ENCODE data around the gene CBLC. TPM values are rescaled to one million over a fixed set of nuclear protein-coding genes. Genes with fewer than 3 reads are reported as not detected.

Gene CBLC
- total and polyA plus RNA-seq, 2 experiments from 2014 or later = 26.2 to 39.7 TPM

DNA sequence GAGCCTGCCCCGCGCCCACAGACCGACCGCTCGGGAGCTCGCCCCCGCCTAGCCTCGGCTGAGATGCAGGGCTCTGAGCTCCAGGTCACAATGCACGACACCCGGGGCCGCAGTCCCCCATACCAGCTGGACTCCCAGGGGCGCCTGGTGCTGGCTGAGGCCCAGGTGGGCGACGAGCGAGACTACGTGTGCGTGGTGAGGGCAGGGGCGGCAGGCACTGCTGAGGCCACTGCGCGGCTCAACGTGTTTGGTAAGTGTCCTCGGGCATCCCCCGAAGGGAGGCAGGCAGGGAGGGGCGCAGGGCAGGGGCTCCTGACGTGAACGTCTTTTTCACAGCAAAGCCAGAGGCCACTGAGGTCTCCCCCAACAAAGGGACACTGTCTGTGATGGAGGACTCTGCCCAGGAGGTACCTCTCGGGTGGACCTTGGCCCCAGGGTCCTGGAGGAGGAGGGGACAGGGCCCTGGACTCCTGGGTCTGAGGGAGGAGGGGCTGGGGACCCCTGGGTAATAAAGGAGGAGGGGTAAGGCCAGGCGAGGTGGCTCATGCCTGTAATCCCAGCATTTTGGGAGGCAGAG lies 34.5 kb downstream of the CBLC start:
- H3K4me2 ChIP-seq = no peak overlapping the region
- TF ChIP-seq EZH2 (IDR thresholded peaks at IDR 0.05; ENCODE audit: borderline replicate concordance) (no peak), EZH2phosphoT487 (IDR thresholded peaks at IDR 0.05; ENCODE audit: low read depth, severe bottlenecking, unreplicated experiment) (no peak)
- TF ChIP-seq, protein P1, sequence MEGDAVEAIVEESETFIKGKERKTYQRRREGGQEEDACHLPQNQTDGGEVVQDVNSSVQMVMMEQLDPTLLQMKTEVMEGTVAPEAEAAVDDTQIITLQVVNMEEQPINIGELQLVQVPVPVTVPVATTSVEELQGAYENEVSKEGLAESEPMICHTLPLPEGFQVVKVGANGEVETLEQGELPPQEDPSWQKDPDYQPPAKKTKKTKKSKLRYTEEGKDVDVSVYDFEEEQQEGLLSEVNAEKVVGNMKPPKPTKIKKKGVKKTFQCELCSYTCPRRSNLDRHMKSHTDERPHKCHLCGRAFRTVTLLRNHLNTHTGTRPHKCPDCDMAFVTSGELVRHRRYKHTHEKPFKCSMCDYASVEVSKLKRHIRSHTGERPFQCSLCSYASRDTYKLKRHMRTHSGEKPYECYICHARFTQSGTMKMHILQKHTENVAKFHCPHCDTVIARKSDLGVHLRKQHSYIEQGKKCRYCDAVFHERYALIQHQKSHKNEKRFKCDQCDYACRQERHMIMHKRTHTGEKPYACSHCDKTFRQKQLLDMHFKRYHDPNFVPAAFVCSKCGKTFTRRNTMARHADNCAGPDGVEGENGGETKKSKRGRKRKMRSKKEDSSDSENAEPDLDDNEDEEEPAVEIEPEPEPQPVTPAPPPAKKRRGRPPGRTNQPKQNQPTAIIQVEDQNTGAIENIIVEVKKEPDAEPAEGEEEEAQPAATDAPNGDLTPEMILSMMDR (IDR thresholded peaks at IDR 0.05; ENCODE audit: poor library complexity) = no peak

DNA sequence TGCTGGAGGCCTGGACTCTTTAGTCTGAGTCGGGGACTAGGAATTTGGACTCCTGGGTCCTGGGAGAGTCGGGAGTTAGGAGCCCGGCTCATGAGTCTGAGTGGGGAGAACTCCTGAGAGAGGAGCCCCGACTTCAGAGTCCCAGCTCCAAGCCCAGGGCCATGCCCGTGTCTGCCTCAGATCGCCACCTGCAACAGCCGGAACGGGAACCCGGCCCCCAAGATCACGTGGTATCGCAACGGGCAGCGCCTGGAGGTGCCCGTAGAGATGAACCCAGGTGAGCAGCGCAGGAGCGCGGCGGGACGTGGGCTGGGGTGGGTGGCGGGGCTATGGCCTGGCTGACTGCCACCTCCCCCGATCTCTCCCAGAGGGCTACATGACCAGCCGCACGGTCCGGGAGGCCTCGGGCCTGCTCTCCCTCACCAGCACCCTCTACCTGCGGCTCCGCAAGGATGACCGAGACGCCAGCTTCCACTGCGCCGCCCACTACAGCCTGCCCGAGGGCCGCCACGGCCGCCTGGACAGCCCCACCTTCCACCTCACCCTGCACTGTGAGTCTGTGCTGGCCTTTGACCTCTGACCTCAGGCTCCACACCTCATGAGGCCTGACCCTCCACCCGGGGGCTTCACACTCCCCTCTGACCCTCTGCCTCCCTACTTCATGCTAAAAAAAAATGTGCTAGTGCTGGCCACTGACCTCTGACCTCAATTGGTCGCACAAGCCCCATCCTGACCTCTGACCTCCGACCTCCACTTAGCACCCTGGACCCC lies 35.6 kb downstream of the CBLC start:
- Histone ChIP-seq H3K79me2 (peaks cover 4% of the 10 kb centered on the region), H3K4me2 (no peak overlapping the region), H2AFZ (no peak overlapping the region), H4K20me1 (ENCODE audit: insufficient read depth, poor library complexity, severe bottlenecking) (no peaks in the 10 kb centered on the region), H3K27me3 (no peaks in the 10 kb centered on the region), H3K4me1 (ENCODE audit: insufficient read depth) (peaks cover 28% of the 10 kb centered on the region), H3K4me3 (no peak overlapping the region), H3K36me3 (replicated peaks; ENCODE audit: insufficient read depth, low read depth) (no peaks in the 10 kb centered on the region), H3K9me3 (ENCODE audit: low read depth) (no peaks in the 10 kb centered on the region), H3K27ac (no peak overlapping the region), H3K9me2 (replicated peaks; ENCODE audit: insufficient read depth) (no peaks in the 10 kb centered on the region)
- TF ChIP-seq EZH2phosphoT487 (IDR thresholded peaks at IDR 0.05; ENCODE audit: low read depth, severe bottlenecking, unreplicated experiment) (no peak), EZH2 (IDR thresholded peaks at IDR 0.05; ENCODE audit: borderline replicate concordance) (no peak)
- TF ChIP-seq, protein P1 (IDR thresholded peaks at IDR 0.05; ENCODE audit: poor library complexity) = no peak
- no peak for DNase-seq (ENCODE audit: low spot score)
- WGBS (ENCODE audit: low lambda C conversion rate, missing lambda C conversion rate) = 93% methylated on average over 31 of the region's 38 CpGs

More for the DNA sequence above, 34.5 kb downstream of the CBLC start:
- Histone ChIP-seq H3K4me1 (ENCODE audit: insufficient read depth) (peaks cover 34% of the 10 kb centered on the region), H3K9me2 (replicated peaks; ENCODE audit: insufficient read depth) (no peaks in the 10 kb centered on the region), H3K4me3 (no peak overlapping the region), H3K79me2 (peaks cover 4% of the 10 kb centered on the region), H3K9me3 (ENCODE audit: low read depth) (no peaks in the 10 kb centered on the region), H2AFZ (no peak overlapping the region), H3K27me3 (no peaks in the 10 kb centered on the region), H3K27ac (no peak overlapping the region), H3K36me3 (replicated peaks; ENCODE audit: insufficient read depth, low read depth) (no peaks in the 10 kb centered on the region), H4K20me1 (ENCODE audit: insufficient read depth, poor library complexity, severe bottlenecking) (no peaks in the 10 kb centered on the region)
- 94% methylated on average over 25 of the region's 28 CpGs for WGBS (ENCODE audit: low lambda C conversion rate, missing lambda C conversion rate)
- DNase-seq (ENCODE audit: low spot score) = no peak

DNA sequence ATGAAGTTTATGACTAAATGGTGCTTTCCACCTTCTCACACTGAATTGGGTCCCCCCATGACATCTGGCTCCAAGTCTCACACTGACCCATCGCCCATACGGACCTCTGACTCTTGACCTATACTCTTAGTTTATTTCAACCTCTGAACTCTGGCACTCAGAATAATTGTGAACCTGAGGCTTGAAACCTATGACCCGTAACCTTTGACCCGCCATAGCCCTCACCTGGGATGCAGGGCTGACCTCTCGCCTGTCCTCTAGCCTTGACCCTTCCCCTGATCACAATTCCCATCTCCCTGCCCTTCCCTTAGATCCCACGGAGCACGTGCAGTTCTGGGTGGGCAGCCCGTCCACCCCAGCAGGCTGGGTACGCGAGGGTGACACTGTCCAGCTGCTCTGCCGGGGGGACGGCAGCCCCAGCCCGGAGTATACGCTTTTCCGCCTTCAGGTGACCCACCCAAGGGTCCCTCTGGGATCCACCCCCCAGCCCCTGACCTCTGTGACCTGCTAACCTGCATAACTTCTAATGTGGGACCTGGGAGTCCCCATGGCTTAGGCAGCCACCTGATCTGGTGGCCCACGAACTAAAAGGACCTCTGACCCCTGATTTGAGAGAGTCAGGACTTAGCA lies 36.3 kb downstream of the CBLC start:
- Histone ChIP-seq H3K4me2 (no peak overlapping the region), H4K20me1 (ENCODE audit: insufficient read depth, poor library complexity, severe bottlenecking) (no peaks in the 10 kb centered on the region), H3K4me3 (no peak overlapping the region), H3K36me3 (replicated peaks; ENCODE audit: insufficient read depth, low read depth) (no peaks in the 10 kb centered on the region), H2AFZ (no peak overlapping the region), H3K4me1 (ENCODE audit: insufficient read depth) (peaks cover 24% of the 10 kb centered on the region), H3K27ac (no peak overlapping the region), H3K79me2 (peaks cover 4% of the 10 kb centered on the region), H3K9me3 (ENCODE audit: low read depth) (no peaks in the 10 kb centered on the region), H3K27me3 (no peaks in the 10 kb centered on the region), H3K9me2 (replicated peaks; ENCODE audit: insufficient read depth) (no peaks in the 10 kb centered on the region)
- WGBS (ENCODE audit: low lambda C conversion rate, missing lambda C conversion rate) = 97% methylated on average over 16 of the region's 16 CpGs
- no peak for DNase-seq (ENCODE audit: low spot score)
- TF ChIP-seq, protein P1 (IDR thresholded peaks at IDR 0.05; ENCODE audit: poor library complexity) = no peak
- TF ChIP-seq EZH2 (IDR thresholded peaks at IDR 0.05; ENCODE audit: borderline replicate concordance) (no peak), EZH2phosphoT487 (IDR thresholded peaks at IDR 0.05; ENCODE audit: low read depth, severe bottlenecking, unreplicated experiment) (no peak)

Measured in hepatocyte (in vitro differentiated cells).